Body of pancreas (tissue), 4 donors: ENCODE data around the gene CCL4L2.
"Not testable (repeated sequence)": the region's sequence is repeated elsewhere in the genome, so short reads cannot be mapped to it uniquely, and the experiment has no call there.

ENCODE experiments used
- POLR2A ChIP-seq, 3 donors: fragments of 450-650 bp; IDR thresholded peaks; one replicate each; pipeline ENCODE4 v1.6.1; 2016; ENCODE audit warnings: antibody characterized with exemption in 3 of 3, mild to moderate bottlenecking in 2 of 3
- TF ChIP-seq, protein P1 (sequence below), 7 experiments: fragments of 450-650 bp in 4 of 7; fragments of 200-600 bp in 3 of 7; sonication (generic) in 3 of 7; IDR thresholded peaks; one replicate each; pipeline ENCODE4 v1.5.1; 2016 to 2019; ENCODE audit warnings: antibody characterized with exemption in 7 of 7

DNA sequence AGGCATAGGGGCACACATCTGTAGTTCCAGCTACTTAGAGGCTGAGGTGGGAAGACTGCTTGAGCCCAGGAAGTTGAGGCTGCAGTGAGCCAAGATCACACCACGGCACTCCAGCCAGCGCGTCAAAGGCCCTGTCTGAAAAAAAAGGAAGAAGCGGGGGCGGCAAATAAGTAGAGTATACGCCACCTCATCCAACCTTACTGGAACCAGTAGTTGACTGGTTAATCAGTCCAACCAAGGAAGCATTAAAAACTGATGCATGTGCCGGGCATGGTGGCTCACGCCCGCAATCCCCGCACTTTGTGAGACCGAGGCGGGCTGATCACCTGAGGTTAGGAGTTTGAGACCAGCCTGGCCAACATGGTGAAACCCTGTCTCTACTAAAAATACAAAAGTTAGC lies 12.1 kb downstream of the CCL4L2 start:
- TF ChIP-seq, protein P1, sequence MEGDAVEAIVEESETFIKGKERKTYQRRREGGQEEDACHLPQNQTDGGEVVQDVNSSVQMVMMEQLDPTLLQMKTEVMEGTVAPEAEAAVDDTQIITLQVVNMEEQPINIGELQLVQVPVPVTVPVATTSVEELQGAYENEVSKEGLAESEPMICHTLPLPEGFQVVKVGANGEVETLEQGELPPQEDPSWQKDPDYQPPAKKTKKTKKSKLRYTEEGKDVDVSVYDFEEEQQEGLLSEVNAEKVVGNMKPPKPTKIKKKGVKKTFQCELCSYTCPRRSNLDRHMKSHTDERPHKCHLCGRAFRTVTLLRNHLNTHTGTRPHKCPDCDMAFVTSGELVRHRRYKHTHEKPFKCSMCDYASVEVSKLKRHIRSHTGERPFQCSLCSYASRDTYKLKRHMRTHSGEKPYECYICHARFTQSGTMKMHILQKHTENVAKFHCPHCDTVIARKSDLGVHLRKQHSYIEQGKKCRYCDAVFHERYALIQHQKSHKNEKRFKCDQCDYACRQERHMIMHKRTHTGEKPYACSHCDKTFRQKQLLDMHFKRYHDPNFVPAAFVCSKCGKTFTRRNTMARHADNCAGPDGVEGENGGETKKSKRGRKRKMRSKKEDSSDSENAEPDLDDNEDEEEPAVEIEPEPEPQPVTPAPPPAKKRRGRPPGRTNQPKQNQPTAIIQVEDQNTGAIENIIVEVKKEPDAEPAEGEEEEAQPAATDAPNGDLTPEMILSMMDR (IDR thresholded peaks at IDR 0.05): not testable (repeated sequence)
- not testable (repeated sequence) for TF ChIP-seq POLR2A (IDR thresholded peaks at IDR 0.05)
